HepG2 (cell line): ENCODE data around the gene ZNF726. TPM values are rescaled to one million over a fixed set of nuclear protein-coding genes. Genes with fewer than 3 reads are reported as not detected.

ENCODE experiments used
- ATAC-seq: fragments of 200-7000 bp; cut with Tn5 transposase; 3 replicates; pipeline ENCODE4 v1.9.1; 2020; ENCODE audit warnings: mild to moderate bottlenecking, moderate library complexity
- BruUV-seq: library from RNA; stranded (reverse); fragments of 400-500 nt; replicated peaks from 2 replicates; lab custom pipeline; 2021; lab: Mats Ljungman, UMichigan
- CTCF ChIA-PET: fragments of 300-600 bp; formaldehyde crosslinking; extraction: SDS; loops from one replicate; lab custom pipeline; 2021; ENCODE audit warnings: low total read pairs, inconsistent platforms, low intra/inter-chr PET ratio; lab: Yijun Ruan, JAX
- POLR2A ChIA-PET: fragments of 350-600 bp; sonication (Branson Sonifier 250); formaldehyde crosslinking; loops from one replicate; lab custom pipeline; 2020; ENCODE audit warnings: antibody characterized with exemption, inconsistent platforms; lab: Yijun Ruan, JAX
- DNase-seq: peaks from one replicate; pipeline ENCODE4 v3.0.0-alpha.2; 2015; ENCODE audit warnings: low spot score
- FAIRE-seq: peaks from 3 replicates; lab custom pipeline; 2011; peaks lifted over from hg19 to GRCh38; lab: Jason Lieb, UNC
- H2AFZ ChIP-seq: one replicate; pipeline ENCODE4 v1.6.1; 2011; ENCODE audit warnings: low read length, inconsistent platforms
- H3K27ac ChIP-seq: fragments of 300-600 bp; 3 replicates; pipeline ENCODE4 v1.8.0; 2011; ENCODE audit warnings: mixed run types, mild to moderate bottlenecking, mixed read lengths, low read length, inconsistent platforms; ENCODE audit not compliant: insufficient read depth; ENCODE audit errors: extremely low read length
- H3K27me3 ChIP-seq, 2 experiments: fragments of 200-600 bp in 1 of 2; 2 replicates in 1 of 2; 3 replicates in 1 of 2; pipeline versions ENCODE4 v1.6.0 to v1.8.0; 2011; ENCODE audit warnings: low read length in 2 of 2, mild to moderate bottlenecking in 2 of 2, moderate library complexity in 2 of 2, inconsistent platforms in 1 of 2; ENCODE audit not compliant: insufficient read depth in 2 of 2, control insufficient read depth in 1 of 2
- H3K36me3 ChIP-seq, 2 experiments: fragments of 200-600 bp in 1 of 2; replicated peaks in 1 of 2; 2 replicates in 1 of 2; 3 replicates in 1 of 2; pipeline versions ENCODE4 v1.5.1 to v1.8.0; 2011; ENCODE audit warnings: low read length in 2 of 2, inconsistent platforms in 1 of 2; ENCODE audit not compliant: insufficient read depth in 2 of 2, control insufficient read depth in 1 of 2
- H3K4me1 ChIP-seq: 2 replicates; pipeline ENCODE4 v1.5.1; 2012; ENCODE audit warnings: low read length, inconsistent platforms; ENCODE audit not compliant: insufficient read depth
- H3K4me2 ChIP-seq: 2 replicates; pipeline ENCODE4 v1.6.0; 2011; ENCODE audit warnings: low read depth, low read length, inconsistent platforms
- H3K4me3 ChIP-seq, 3 experiments: fragments of 200-600 bp in 1 of 3; sonication (generic), shearing (Covaris generic) in 1 of 3; replicated peaks in 1 of 3; 2 replicates each; pipeline ENCODE4 v1.5.1; 2011 to 2016; ENCODE audit warnings: low read length in 3 of 3, inconsistent platforms in 2 of 3, low read depth in 2 of 3, mild to moderate bottlenecking in 2 of 3, control low read depth in 1 of 3, mixed read lengths in 1 of 3; ENCODE audit not compliant: insufficient read depth in 1 of 3
- H3K79me2 ChIP-seq: one replicate; pipeline ENCODE4 v1.6.1; 2011; ENCODE audit warnings: low read length, inconsistent platforms; ENCODE audit not compliant: insufficient read depth
- H3K9ac ChIP-seq: 2 replicates; pipeline ENCODE4 v1.6.0; 2011; ENCODE audit warnings: mild to moderate bottlenecking, low read depth, low read length, inconsistent platforms; ENCODE audit not compliant: insufficient read depth
- H3K9me3 ChIP-seq: 2 replicates; pipeline ENCODE4 v1.5.1; 2012; ENCODE audit warnings: mild to moderate bottlenecking, low read length
- H4K20me1 ChIP-seq: 2 replicates; pipeline ENCODE4 v1.6.0; 2011; ENCODE audit warnings: inconsistent platforms, mild to moderate bottlenecking, low read length, moderate library complexity; ENCODE audit not compliant: insufficient read depth
- GABPB1 ChIP-seq: IDR thresholded peaks from 2 replicates; pipeline ENCODE4 v1.6.1; 2016; ENCODE audit warnings: mild to moderate bottlenecking, missing genetic modification reagents, moderate library complexity, missing compliant biosample characterization
- HNF1A ChIP-seq, 2 experiments: sonication (generic) in 1 of 2; formaldehyde crosslinking in 1 of 2; IDR thresholded peaks; 2 replicates each; pipeline versions ENCODE4 v1.4.0 to v1.6.1; 2016 to 2020; ENCODE audit warnings: borderline replicate concordance in 1 of 2, low read depth in 1 of 2, mild to moderate bottlenecking in 1 of 2, missing genetic modification reagents in 1 of 2
- KDM6A ChIP-seq: IDR thresholded peaks from 2 replicates; pipeline ENCODE4 v1.6.1; 2016; ENCODE audit warnings: low read depth
- MLLT10 ChIP-seq: sonication (generic); formaldehyde crosslinking; IDR thresholded peaks from 2 replicates; pipeline ENCODE4 v1.4.0; 2020; ENCODE audit warnings: missing genetic modification reagents
- NCOA2 ChIP-seq: sonication (generic); formaldehyde crosslinking; IDR thresholded peaks from 2 replicates; pipeline ENCODE4 v1.8.0; 2022; ENCODE audit warnings: inconsistent platforms
- NFRKB ChIP-seq: fragments of 450-650 bp; IDR thresholded peaks from 2 replicates; pipeline ENCODE4 v1.6.1; 2017
- NR2F6 ChIP-seq, 2 experiments: IDR thresholded peaks; 2 replicates each; pipeline ENCODE4 v1.6.1; 2016; ENCODE audit warnings: antibody characterized with exemption in 1 of 2, mild to moderate bottlenecking in 1 of 2
- SOX5 ChIP-seq: IDR thresholded peaks from 2 replicates; pipeline ENCODE4 v1.6.1; 2016; ENCODE audit warnings: borderline replicate concordance
- ZNF337 ChIP-seq: sonication (generic); formaldehyde crosslinking; IDR thresholded peaks from 2 replicates; pipeline ENCODE4 v1.5.1; 2020; ENCODE audit warnings: missing genetic modification reagents, low read depth, mild to moderate bottlenecking, borderline replicate concordance
- WGBS: methylation state at CpG from one replicate; pipeline ENCODE4 v1.1.6; 2017; ENCODE audit warnings: low lambda C conversion rate; 5-methylcytosine and 5-hydroxymethylcytosine counted together
- in situ Hi-C: cut with HindIII; loops from 2 replicates; pipeline ENCODE4 v1.10.0; 2017; ENCODE audit warnings: low pct_unique_long_range_greater_than_20kb; ENCODE audit not compliant: extremely low pct_ligation_motif_present
- intact Hi-C: fragments of 100-400 bp; cut with micrococcal nuclease; formaldehyde crosslinking; loops from one replicate; pipeline ENCODE4 v1.10.0; 2022; ENCODE audit not compliant: unreplicated experiment
- polyA plus RNA-seq, 8 experiments: library from polyadenylated mRNA; depleted of rRNA in 3 of 8; stranded (reverse) in 7 of 8; unstranded in 1 of 8; fragments of >200 nt; fragmentation: Illumina TruSeq in 4 of 8; extraction: Trizol in 4 of 8; gene quantifications; 2 replicates each; pipeline versions ENCODE4 v1.2.1 to v1.2.3, GENCODE V29; 2011 to 2016; ENCODE audit warnings: low read depth in 4 of 8, missing spikeins in 1 of 8, mixed read lengths in 1 of 8; ENCODE audit not compliant: insufficient read depth in 1 of 8
- total RNA-seq, 5 experiments: library from RNA; depleted of rRNA; stranded (reverse); fragments of >200 nt; fragmentation: Illumina TruSeq; extraction: Trizol; gene quantifications; 2 replicates each; pipeline ENCODE4 v1.2.3, GENCODE V29; 2016; ENCODE audit warnings: low read depth in 1 of 5
- TF ChIP-seq, protein P1 (sequence below): sonication (generic); formaldehyde crosslinking; IDR thresholded peaks from 2 replicates; pipeline ENCODE4 v1.8.0; 2022; ENCODE audit warnings: mild to moderate bottlenecking, missing genetic modification reagents; ENCODE audit not compliant: insufficient replicate concordance
- TF ChIP-seq, protein P2 (sequence below): sonication (generic); formaldehyde crosslinking; IDR thresholded peaks from 2 replicates; pipeline ENCODE4 v1.4.0; 2020; ENCODE audit warnings: missing genetic modification reagents
- TF ChIP-seq, protein P3 (sequence below): IDR thresholded peaks from 2 replicates; pipeline ENCODE4 v1.6.1; 2016; ENCODE audit warnings: mild to moderate bottlenecking
- TF ChIP-seq, protein P4 (sequence below): sonication (generic); formaldehyde crosslinking; IDR thresholded peaks from 2 replicates; pipeline ENCODE4 v1.5.0; 2020; ENCODE audit warnings: missing genetic modification reagents

Gene ZNF726
- total and polyA plus RNA-seq, 2 of the 13 experiments (the other 11 are each of a cell fraction or from before 2014, with no cell fraction given) = not detected

- Histone ChIP-seq H3K4me2 (0 out of 2 replicates have a peak overlapping the region, but pooled peaks have one; percentile 15), H3K4me1 (peaks cover 11% of the 10 kb centered on the region), H3K79me2 (no peaks in the 10 kb centered on the region), H4K20me1 (no peaks in the 10 kb centered on the region), H3K27ac (peak overlapping the region; percentile 33), H2AFZ (no peak overlapping the region), H3K4me3 (no peak overlapping the region), H3K9ac (no peak overlapping the region), H3K27me3 (no peaks in the 10 kb centered on the region), H3K36me3 (no peaks in the 10 kb centered on the region), H3K9me3 (peaks cover 99% of the 10 kb centered on the region)
- peak; percentile 69 for DNase-seq
- peak; percentile 90 for ATAC-seq
- intact Hi-C loops (no loop called here), in situ Hi-C loops (no loop called here)
- POLR2A ChIA-PET = interaction anchor here (0.7 to 1.2 kb wide), 2 partner anchors 151 to 491 kb away, joined by 3 to 4 read pairs; no protein-coding TSS in a partner anchor
- no TSS peak for BruUV-seq
- CTCF ChIA-PET = no interaction called here
- WGBS = 0% methylated on average over 5 of the region's 5 CpGs
- FAIRE-seq = no peak
- TF ChIP-seq, protein P1, sequence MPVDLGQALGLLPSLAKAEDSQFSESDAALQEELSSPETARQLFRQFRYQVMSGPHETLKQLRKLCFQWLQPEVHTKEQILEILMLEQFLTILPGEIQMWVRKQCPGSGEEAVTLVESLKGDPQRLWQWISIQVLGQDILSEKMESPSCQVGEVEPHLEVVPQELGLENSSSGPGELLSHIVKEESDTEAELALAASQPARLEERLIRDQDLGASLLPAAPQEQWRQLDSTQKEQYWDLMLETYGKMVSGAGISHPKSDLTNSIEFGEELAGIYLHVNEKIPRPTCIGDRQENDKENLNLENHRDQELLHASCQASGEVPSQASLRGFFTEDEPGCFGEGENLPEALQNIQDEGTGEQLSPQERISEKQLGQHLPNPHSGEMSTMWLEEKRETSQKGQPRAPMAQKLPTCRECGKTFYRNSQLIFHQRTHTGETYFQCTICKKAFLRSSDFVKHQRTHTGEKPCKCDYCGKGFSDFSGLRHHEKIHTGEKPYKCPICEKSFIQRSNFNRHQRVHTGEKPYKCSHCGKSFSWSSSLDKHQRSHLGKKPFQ (CRISPR knock-in tag) = no peak
- TF ChIP-seq SOX5 (CRISPR knock-in tag) (peak; percentile 82), NR2F6 (IDR thresholded peaks at IDR 0.05) (no peak), NR2F6 (CRISPR knock-in tag; IDR thresholded peaks at IDR 0.05) (0 out of 2 replicates have a peak, but pooled peaks have one; percentile 9), GABPB1 (CRISPR knock-in tag) (no peak), ZNF337 (CRISPR knock-in tag) (no peak), NFRKB (no peak), HNF1A (IDR thresholded peaks at IDR 0.05; ENCODE audit: low read depth) (peak; percentile 81), HNF1A (CRISPR knock-in tag; IDR thresholded peaks at IDR 0.05; ENCODE audit: borderline replicate concordance) (peak; percentile 55; the same call in 1 of the 2 replicates), NCOA2 (CRISPR knock-in tag) (peak; percentile 58; the same call in 1 of the 2 replicates), MLLT10 (CRISPR knock-in tag) (no peak), KDM6A (peak; percentile 35; the same call in 1 of the 2 replicates)
- TF ChIP-seq, protein P2, sequence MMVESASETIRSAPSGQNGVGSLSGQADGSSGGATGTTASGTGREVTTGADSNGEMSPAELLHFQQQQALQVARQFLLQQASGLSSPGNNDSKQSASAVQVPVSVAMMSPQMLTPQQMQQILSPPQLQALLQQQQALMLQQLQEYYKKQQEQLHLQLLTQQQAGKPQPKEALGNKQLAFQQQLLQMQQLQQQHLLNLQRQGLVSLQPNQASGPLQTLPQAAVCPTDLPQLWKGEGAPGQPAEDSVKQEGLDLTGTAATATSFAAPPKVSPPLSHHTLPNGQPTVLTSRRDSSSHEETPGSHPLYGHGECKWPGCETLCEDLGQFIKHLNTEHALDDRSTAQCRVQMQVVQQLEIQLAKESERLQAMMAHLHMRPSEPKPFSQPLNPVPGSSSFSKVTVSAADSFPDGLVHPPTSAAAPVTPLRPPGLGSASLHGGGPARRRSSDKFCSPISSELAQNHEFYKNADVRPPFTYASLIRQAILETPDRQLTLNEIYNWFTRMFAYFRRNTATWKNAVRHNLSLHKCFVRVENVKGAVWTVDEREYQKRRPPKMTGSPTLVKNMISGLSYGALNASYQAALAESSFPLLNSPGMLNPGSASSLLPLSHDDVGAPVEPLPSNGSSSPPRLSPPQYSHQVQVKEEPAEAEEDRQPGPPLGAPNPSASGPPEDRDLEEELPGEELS (CRISPR knock-in tag) = 0 out of 2 replicates have a peak, but pooled peaks have one; percentile 13
- TF ChIP-seq, protein P3, sequence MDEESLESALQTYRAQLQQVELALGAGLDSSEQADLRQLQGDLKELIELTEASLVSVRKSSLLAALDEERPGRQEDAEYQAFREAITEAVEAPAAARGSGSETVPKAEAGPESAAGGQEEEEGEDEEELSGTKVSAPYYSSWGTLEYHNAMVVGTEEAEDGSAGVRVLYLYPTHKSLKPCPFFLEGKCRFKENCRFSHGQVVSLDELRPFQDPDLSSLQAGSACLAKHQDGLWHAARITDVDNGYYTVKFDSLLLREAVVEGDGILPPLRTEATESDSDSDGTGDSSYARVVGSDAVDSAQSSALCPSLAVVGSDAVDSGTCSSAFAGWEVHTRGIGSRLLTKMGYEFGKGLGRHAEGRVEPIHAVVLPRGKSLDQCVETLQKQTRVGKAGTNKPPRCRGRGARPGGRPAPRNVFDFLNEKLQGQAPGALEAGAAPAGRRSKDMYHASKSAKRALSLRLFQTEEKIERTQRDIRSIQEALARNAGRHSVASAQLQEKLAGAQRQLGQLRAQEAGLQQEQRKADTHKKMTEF = peak; percentile 55; the same call in 1 of the 2 replicates
- TF ChIP-seq, protein P4, sequence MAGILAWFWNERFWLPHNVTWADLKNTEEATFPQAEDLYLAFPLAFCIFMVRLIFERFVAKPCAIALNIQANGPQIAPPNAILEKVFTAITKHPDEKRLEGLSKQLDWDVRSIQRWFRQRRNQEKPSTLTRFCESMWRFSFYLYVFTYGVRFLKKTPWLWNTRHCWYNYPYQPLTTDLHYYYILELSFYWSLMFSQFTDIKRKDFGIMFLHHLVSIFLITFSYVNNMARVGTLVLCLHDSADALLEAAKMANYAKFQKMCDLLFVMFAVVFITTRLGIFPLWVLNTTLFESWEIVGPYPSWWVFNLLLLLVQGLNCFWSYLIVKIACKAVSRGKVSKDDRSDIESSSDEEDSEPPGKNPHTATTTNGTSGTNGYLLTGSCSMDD = no peak
Measured at GRCh38 chr19:23882493-23882892, 32.2 kb upstream of the ZNF726 start.
